ENCODE results near the gene KRT4.

KRT4 gene

DNA sequence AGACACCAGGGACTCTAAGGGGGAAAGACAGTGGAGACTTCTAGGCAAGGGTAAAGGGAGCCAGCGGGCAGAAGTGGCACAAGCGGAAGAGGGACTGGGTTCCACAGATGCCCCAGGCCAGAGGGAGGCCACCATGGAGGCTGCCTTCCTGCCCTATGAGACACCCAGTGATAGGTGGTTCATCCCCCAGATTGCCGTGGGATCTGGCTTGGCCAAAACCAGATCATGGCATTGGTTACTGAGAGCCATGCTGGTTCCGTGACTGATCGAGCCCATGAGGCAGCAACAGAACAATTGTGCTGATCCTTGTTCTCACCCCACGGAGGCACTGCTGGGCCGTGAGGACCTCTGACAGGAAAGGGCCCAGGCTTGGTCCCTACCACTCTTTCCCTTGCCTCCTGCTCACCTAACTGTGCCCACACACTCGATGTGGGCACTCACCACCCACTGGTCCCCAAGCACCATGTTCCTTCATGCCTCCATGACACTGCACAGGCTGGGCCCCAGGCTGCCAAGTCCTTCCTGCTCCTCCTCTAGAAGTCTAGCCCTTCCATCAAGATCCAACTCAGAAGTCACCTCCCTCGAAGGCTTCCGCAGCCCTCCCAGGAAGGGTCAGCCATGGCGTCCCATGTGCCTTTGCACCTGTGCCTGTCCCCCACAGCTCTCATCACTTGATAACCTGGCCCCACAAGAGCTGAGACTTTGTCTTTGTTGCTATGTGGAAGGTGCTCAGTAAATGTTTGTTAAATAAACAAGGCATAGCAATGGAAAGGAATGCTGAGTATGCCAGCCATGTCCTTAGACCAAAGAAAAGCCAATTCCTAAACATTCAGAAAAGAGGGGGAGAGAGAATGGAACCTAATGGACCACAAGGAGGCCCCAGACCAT, 12.9 kb upstream of the KRT4 start:
- Histone ChIP-seq H3K36me3 (ENCODE audit: insufficient read depth, low read length) (no peaks in the 10 kb centered on the region), H3K4me2 (ENCODE audit: low read length) (no peak overlapping the region), H3K9me3 (replicated peaks; ENCODE audit: low read length) (no peaks in the 10 kb centered on the region), H3K27me3 (ENCODE audit: control insufficient read depth, insufficient read depth, low read length) (peaks cover 72% of the 10 kb centered on the region), H3K4me3 (ENCODE audit: low read length) (no peak overlapping the region), H3K4me1 (ENCODE audit: control insufficient read depth, insufficient read depth, low read length) (no peaks in the 10 kb centered on the region), H3K9ac (ENCODE audit: low read depth, low read length) (no peak overlapping the region)

DNA sequence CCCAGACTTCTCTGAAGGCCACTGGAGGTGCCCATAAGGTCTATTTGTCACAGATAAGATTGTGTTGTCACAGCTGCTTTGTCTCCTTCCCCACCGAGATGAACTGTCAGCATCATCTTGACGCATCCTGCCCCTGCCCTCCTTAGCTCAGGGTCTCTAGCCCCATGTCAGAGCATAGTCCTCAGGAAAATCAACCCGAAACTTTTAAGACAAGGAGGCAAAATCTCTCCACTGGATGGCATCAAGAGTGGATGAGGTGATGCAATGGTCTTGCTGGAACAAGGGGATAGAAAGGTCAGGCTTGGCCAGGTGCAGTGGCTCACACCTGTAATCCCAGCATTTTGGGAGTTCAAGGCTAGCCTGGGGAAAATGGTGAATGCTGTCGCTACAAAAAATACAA, 12.0 kb upstream of the KRT4 start:
- Histone ChIP-seq H3K27me3 (ENCODE audit: control insufficient read depth, insufficient read depth, low read length) (peaks cover 72% of the 10 kb centered on the region), H3K4me2 (ENCODE audit: low read length) (no peak overlapping the region), H3K36me3 (ENCODE audit: insufficient read depth, low read length) (no peaks in the 10 kb centered on the region), H3K4me1 (ENCODE audit: control insufficient read depth, insufficient read depth, low read length) (no peaks in the 10 kb centered on the region), H3K9me3 (replicated peaks; ENCODE audit: low read length) (no peaks in the 10 kb centered on the region), H3K9ac (ENCODE audit: low read depth, low read length) (no peak overlapping the region), H3K4me3 (ENCODE audit: low read length) (no peak overlapping the region)

DNA sequence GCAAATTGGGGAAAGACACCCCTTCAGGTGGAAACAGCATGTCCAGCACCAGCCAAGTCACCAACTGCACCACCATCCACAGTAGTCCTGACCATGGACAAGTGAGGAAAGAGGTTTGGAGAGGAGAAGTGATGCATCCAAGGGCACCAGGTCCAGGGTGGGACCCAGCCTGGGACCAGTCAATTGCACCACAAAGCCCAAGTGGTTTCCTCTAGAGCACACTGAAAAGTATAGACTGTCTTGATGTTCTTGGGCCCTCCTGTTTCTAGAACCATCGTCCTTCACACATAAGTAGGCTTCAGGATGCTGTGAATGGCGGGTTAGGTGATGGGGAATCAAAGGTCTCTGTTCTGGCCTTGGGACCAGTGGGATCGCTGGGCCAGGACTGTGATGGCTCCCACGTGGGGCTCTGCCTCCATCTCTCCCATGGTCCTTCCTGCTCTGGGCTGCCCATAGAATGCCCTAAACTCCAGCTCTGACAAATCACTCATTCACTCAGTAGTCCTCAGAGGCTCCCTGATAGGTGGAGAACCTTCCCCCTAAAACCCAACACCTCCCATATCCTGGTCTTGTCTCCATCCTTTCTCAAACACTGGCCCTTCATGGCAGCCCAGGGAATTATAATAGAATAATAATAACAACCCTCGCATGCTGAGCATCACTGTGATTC, 11.0 kb upstream of the KRT4 start:
- no peaks in the 10 kb centered on the region for H3K4me1 ChIP-seq (ENCODE audit: control insufficient read depth, insufficient read depth, low read length)

DNA sequence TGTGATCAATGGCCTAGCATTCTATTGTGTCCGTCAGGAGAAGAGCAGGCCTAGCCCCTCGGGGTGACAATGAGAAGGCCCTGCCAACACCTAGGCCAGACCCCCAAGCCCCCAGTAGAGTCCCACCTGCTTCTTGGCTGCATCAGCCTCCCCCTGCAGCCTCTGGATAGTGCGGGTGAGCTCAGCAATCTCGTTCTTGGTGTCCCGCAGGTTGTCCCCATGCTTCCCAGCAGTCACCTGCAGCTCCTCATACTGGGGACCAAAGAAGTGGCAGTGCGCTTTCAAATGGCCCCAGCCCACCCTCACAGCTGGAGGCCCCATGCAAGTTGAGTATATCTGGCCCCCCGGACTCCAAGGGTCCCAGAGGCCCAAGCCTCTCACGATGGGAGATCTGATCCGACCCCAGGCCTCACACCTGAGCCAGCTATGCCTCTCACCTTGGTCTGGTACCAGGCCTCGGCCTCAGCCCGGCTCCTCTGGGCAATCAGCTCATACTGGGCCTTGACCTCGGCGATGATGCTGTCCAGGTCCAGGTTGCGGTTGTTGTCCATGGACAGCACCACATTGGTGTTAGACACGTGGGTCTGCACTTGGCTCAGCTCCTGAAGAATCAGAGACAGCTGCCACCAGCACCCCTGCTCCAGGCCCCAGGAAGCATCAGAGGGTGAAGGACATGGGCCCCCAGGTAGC, 10.0 kb upstream of the KRT4 start:
- H3K27me3 ChIP-seq (ENCODE audit: control insufficient read depth, insufficient read depth, low read length): peaks cover 68% of the 10 kb centered on the region
- H3K9ac ChIP-seq (ENCODE audit: low read depth, low read length): no peak overlapping the region
- H3K9me3 ChIP-seq (replicated peaks; ENCODE audit: low read length): no peaks in the 10 kb centered on the region
- no peaks in the 10 kb centered on the region for H3K4me1 ChIP-seq (ENCODE audit: control insufficient read depth, insufficient read depth, low read length)
- H3K4me2 ChIP-seq (ENCODE audit: low read length): no peak overlapping the region
- no peak overlapping the region for H3K4me3 ChIP-seq (ENCODE audit: low read length)
- no peaks in the 10 kb centered on the region for H3K36me3 ChIP-seq (ENCODE audit: insufficient read depth, low read length)

More for the DNA sequence above, 11.0 kb upstream of the KRT4 start:
- Histone ChIP-seq H3K4me3 (ENCODE audit: low read length) (no peak overlapping the region), H3K4me2 (ENCODE audit: low read length) (no peak overlapping the region), H3K36me3 (ENCODE audit: insufficient read depth, low read length) (no peaks in the 10 kb centered on the region), H3K27me3 (ENCODE audit: control insufficient read depth, insufficient read depth, low read length) (peaks cover 73% of the 10 kb centered on the region), H3K9me3 (replicated peaks; ENCODE audit: low read length) (no peaks in the 10 kb centered on the region), H3K9ac (ENCODE audit: low read depth, low read length) (no peak overlapping the region)

DNA sequence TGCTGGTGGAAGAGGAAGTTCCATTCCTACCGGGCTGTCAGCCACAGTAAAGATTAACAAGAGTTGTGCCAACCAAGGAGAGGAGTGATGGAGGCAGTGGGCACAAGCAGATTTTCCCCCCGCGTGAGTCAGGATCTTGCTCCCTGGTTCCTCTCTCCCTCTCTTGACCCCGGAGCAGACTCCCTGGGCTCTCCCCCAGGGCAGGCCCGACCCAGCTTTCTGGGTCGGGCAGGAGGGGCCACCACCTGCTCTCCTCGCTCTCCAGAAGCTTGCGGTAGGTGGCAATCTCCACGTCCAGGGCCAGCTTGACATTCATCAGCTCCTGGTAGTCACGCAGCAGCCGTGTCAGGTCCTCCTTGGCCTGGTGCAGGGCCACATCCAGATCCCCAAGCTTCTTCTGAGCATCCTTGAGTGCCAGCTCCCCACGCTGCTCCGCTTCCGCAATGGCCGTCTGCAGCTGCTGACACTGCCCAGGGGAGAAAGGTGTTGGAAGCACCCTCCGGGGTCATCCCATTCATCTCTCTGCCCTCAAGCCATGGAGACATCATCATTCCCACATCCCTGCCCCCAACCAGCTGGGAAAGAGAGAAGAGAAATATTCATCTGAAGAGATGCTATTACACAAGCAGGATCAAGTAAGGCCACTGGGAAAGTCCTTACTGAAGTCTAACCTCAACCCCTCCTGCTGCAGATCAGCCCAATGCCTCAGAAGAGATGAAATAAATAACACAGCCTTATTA, 9.0 kb upstream of the KRT4 start:
- H3K27me3 ChIP-seq (ENCODE audit: control insufficient read depth, insufficient read depth, low read length): peaks cover 70% of the 10 kb centered on the region
- no peaks in the 10 kb centered on the region for H3K9me3 ChIP-seq (replicated peaks; ENCODE audit: low read length)

DNA sequence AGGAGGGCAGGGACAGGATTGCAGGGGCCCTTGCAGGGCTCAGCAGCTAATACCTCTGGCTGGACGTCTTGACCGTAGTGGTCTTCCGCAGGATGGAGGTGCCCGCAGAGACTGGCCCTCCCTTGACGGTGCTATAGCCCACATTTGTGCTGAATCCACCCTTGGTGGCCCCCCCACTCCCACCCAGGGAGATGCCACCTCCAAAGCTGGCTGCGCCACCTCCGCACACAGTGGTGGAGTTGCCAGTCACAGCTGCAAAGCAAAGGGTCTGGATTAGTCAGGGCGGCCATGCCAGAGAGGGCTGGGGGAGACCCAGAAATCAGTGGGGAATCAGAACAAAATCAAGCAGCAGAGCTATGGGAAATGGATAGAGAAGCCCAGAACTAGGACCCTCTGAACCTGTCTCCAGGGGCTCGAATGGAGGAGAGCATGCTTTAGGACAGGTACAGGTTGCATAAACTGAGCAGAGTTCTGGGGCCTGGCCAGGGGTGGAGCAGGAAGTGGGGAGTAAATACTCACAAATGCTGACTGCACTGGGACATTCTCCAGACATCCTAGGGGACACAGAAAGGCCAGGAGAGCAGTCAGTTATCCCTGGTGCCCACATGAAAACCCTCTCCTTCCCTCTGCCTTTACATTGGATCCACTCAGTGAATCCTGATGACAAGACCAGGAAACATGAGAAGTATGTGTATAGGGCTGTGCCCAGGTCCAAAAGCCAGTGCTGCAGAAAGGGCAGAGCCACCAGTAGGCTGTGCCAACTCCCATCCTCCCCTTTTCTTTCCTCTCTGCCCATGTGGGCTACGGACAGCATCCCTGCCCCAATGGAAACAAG, 8.1 kb upstream of the KRT4 start:
- no peaks in the 10 kb centered on the region for H3K4me1 ChIP-seq (ENCODE audit: control insufficient read depth, insufficient read depth, low read length)
- H3K4me2 ChIP-seq (ENCODE audit: low read length): no peak overlapping the region
- no peaks in the 10 kb centered on the region for H3K9me3 ChIP-seq (replicated peaks; ENCODE audit: low read length)
- no peak overlapping the region for H3K4me3 ChIP-seq (ENCODE audit: low read length)
- H3K36me3 ChIP-seq (ENCODE audit: insufficient read depth, low read length): no peaks in the 10 kb centered on the region
- no peak overlapping the region for H3K9ac ChIP-seq (ENCODE audit: low read depth, low read length)
- peaks cover 76% of the 10 kb centered on the region for H3K27me3 ChIP-seq (ENCODE audit: control insufficient read depth, insufficient read depth, low read length)

More for the DNA sequence above, 9.0 kb upstream of the KRT4 start:
- Histone ChIP-seq H3K9ac (ENCODE audit: low read depth, low read length) (no peak overlapping the region), H3K36me3 (ENCODE audit: insufficient read depth, low read length) (no peaks in the 10 kb centered on the region), H3K4me2 (ENCODE audit: low read length) (no peak overlapping the region), H3K4me1 (ENCODE audit: control insufficient read depth, insufficient read depth, low read length) (no peaks in the 10 kb centered on the region), H3K4me3 (ENCODE audit: low read length) (no peak overlapping the region)

DNA sequence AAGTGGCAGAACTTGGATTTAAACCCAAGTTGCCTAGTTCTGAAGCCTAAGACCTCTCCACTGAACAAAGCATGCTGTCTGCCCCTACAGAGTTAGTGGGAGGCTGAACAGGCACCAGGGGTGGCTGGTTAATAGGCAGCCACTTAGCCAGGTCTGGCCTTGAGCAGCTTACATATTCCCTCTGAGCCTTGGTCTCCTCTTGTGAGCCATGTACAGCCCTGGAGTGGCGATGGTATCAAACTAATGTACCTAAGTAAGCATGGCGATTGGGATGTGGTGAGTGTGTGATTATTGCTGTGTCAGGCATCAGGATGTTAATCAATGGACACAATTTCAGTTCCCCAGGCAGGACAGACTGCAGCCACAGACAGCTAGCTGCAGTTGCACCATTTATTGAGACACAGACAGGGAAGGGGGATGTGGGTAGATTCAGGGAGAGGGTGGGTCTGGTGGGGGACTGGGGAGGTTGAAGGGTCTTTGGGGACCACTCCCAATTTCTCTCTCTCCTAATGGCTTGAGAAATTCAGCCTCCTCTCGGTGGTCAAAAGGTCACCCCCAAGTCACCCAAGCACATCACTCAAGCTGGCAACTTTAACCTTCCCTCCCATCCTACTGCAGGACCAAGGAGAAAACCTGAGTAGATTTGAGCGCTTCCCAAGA, 7.3 kb upstream of the KRT4 start:
- H3K4me1 ChIP-seq (ENCODE audit: control insufficient read depth, insufficient read depth, low read length): no peaks in the 10 kb centered on the region
- H3K4me3 ChIP-seq (ENCODE audit: low read length): no peak overlapping the region
- H3K27me3 ChIP-seq (ENCODE audit: control insufficient read depth, insufficient read depth, low read length): peaks cover 79% of the 10 kb centered on the region
- H3K4me2 ChIP-seq (ENCODE audit: low read length): no peak overlapping the region
- H3K9me3 ChIP-seq (replicated peaks; ENCODE audit: low read length): no peaks in the 10 kb centered on the region
- no peaks in the 10 kb centered on the region for H3K36me3 ChIP-seq (ENCODE audit: insufficient read depth, low read length)
- no peak overlapping the region for H3K9ac ChIP-seq (ENCODE audit: low read depth, low read length)

DNA sequence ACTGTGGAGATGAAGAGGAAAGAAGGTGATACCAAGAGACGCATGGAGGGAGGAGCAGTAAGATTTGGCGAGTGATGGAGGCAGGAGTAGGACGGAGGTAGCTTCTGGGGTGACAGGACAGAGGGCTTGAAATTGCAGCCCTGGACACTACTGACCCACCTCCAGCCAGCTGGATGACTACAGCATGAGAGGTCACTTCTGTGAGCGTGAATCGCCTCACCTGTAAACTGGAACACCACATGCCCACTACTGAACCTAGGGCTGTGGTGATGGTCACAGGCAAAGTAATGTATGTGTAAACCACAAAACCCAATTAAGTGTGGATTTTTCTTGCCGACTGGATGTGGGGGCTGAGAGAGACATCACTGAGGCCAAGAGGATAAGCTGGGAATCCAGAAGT, 6.6 kb upstream of the KRT4 start:
- Histone ChIP-seq H3K4me3 (ENCODE audit: low read length) (no peak overlapping the region), H3K27me3 (ENCODE audit: control insufficient read depth, insufficient read depth, low read length) (peaks cover 75% of the 10 kb centered on the region)

DNA sequence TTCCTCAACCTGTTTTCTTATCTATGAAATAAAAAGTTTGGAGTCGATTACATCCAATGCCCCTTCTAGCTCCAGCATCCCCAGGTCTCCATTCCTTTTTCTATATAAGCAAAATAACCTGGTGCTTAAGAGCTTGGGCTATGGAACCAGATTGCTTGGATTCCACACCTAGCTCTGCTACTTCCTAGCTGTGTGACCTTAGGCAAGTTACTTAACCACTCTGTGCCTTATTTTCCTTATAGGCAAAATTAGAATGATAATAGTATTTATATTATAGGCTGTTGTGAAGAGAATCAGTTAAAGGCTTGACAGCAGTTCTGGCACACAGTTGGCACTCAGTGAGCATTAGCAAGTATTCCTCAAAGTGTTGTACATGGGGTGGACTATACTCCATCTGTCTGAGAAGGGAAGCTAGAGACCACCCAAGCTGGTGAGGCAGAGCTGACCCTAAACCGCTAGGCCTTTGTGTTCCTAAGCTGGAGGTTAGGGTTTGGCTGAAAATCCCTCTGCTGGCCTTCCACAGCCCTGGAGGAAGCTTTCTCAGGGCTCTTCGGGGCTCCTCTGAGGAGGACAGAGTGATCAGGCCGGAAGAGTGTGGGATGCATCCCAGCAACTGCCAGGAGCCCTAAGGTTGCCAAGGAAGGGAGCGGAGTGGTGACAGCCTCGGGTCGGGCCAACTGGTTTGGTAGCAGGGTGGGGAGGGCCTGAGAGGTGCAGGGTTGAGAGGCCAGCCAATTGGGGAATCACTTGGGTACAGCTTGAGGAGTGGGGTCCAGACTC, 6.0 kb upstream of the KRT4 start:
- Histone ChIP-seq H3K9ac (ENCODE audit: low read depth, low read length) (no peak overlapping the region), H3K4me3 (ENCODE audit: low read length) (no peak overlapping the region), H3K27me3 (ENCODE audit: control insufficient read depth, insufficient read depth, low read length) (peaks cover 70% of the 10 kb centered on the region), H3K4me1 (ENCODE audit: control insufficient read depth, insufficient read depth, low read length) (no peaks in the 10 kb centered on the region), H3K9me3 (replicated peaks; ENCODE audit: low read length) (no peaks in the 10 kb centered on the region), H3K4me2 (ENCODE audit: low read length) (no peak overlapping the region), H3K36me3 (ENCODE audit: insufficient read depth, low read length) (no peaks in the 10 kb centered on the region)

More for the DNA sequence above, 6.6 kb upstream of the KRT4 start:
- Histone ChIP-seq H3K9me3 (replicated peaks; ENCODE audit: low read length) (no peaks in the 10 kb centered on the region), H3K36me3 (ENCODE audit: insufficient read depth, low read length) (no peaks in the 10 kb centered on the region), H3K4me1 (ENCODE audit: control insufficient read depth, insufficient read depth, low read length) (no peaks in the 10 kb centered on the region), H3K9ac (ENCODE audit: low read depth, low read length) (no peak overlapping the region), H3K4me2 (ENCODE audit: low read length) (no peak overlapping the region)
